ENCODE measurements around the gene USF1. TPM values are rescaled to one million over a fixed set of nuclear protein-coding genes. Genes with fewer than 3 reads are reported as not detected.

Gene USF1
- total RNA-seq, 4 donors from 2014 or later: 40.1 to 81.4 (median 74.9) TPM

GRCh38 chr1:160993544-160994193, 52.1 kb downstream of the USF1 start:
- no peak for TF ChIP-seq CTCF (IDR thresholded peaks at IDR 0.05; ENCODE audit: low read depth)

Small RNA genes lying within 50 kb of the gene (small RNA-seq; reads per million reads assigned to genes)
- not detected for gene AL591806.2

Other genes starting within 250 kb of the USF1 start
- 1 to 10 TPM in 2 of 4 donors, under 1 TPM in 1, not detected in 1; 0.22 to 5.1 (median 3.8) TPM for gene LY9, start 249.8 kb downstream of the USF1 start, total RNA-seq
- 1 to 10 TPM in 1 of 4 donors, under 1 TPM in 1, not detected in 2; 0.88 to 3.2 TPM for gene CD244, start 183.1 kb downstream of the USF1 start, total RNA-seq
- gene ITLN1, start 160.8 kb downstream of the USF1 start, total RNA-seq: 100 to 1,000 TPM in 1 of 4 donors, not detected in 3; 145 TPM
- gene ITLN2, start 91.2 kb downstream of the USF1 start, total RNA-seq: not detected
- gene F11R, start 24.8 kb downstream of the USF1 start, total RNA-seq: 100 to 1,000 TPM in 1 of 4 donors, 10 to 100 TPM in 3; 38.6 to 133 (median 51.5) TPM
- gene TSTD1, start 7.0 kb downstream of the USF1 start, total RNA-seq: 10 to 100 TPM in 3 of 4 donors, 1 to 10 TPM in 1; 8.6 to 65.4 (median 43.8) TPM
- gene ARHGAP30, start 23.9 kb upstream of the USF1 start, total RNA-seq: 10 to 100 TPM in 3 of 4 donors, 1 to 10 TPM in 1; 6.0 to 46.9 (median 17.6) TPM
- 1 to 10 TPM in 1 of 4 donors, under 1 TPM in 1, not detected in 2; 0.22 to 2.4 TPM for gene NECTIN4, start 43.6 kb upstream of the USF1 start, total RNA-seq
- gene KLHDC9, start 52.4 kb upstream of the USF1 start, total RNA-seq: 1 to 10 TPM in 2 of 4 donors, under 1 TPM in 1, not detected in 1; 0.68 to 4.8 (median 1.7) TPM
- 10 to 100 TPM; 35.0 to 57.1 (median 42.5) TPM for gene PFDN2, start 72.1 kb upstream of the USF1 start, total RNA-seq
- gene NIT1, start 72.1 kb upstream of the USF1 start, total RNA-seq: 10 to 100 TPM; 20.4 to 41.1 (median 35.3) TPM
- 10 to 100 TPM; 25.2 to 36.8 (median 36.4) TPM for gene DEDD, start 86.7 kb upstream of the USF1 start, total RNA-seq
- 100 to 1,000 TPM in 1 of 4 donors, 10 to 100 TPM in 3; 41.8 to 109 (median 65.4) TPM for gene UFC1, start 108.0 kb upstream of the USF1 start, total RNA-seq
- 10 to 100 TPM in 2 of 4 donors, 1 to 10 TPM in 2; 8.8 to 19.6 (median 11.0) TPM for gene USP21, start 113.5 kb upstream of the USF1 start, total RNA-seq
- 10 to 100 TPM in 3 of 4 donors, 1 to 10 TPM in 1; 7.7 to 28.4 (median 17.8) TPM for gene PPOX, start 120.4 kb upstream of the USF1 start, total RNA-seq
- 10 to 100 TPM; 11.7 to 25.3 (median 19.8) TPM for gene B4GALT3, start 131.5 kb upstream of the USF1 start, total RNA-seq
- gene ADAMTS4, start 153.1 kb upstream of the USF1 start, total RNA-seq: 10 to 100 TPM; 16.8 to 79.3 (median 33.9) TPM
- 100 to 1,000 TPM in 2 of 4 donors, 10 to 100 TPM in 2; 74.7 to 125 (median 106) TPM for gene NDUFS2, start 156.4 kb upstream of the USF1 start, total RNA-seq
- 100 to 1,000 TPM in 3 of 4 donors, 10 to 100 TPM in 1; 39.6 to 510 (median 152) TPM for gene FCER1G, start 169.3 kb upstream of the USF1 start, total RNA-seq
- gene APOA2, start 177.7 kb upstream of the USF1 start, total RNA-seq: not detected
- gene TOMM40L, start 180.1 kb upstream of the USF1 start, total RNA-seq: 10 to 100 TPM in 2 of 4 donors, 1 to 10 TPM in 2; 7.5 to 10.6 (median 9.9) TPM
- not detected for gene NR1I3, start 192.2 kb upstream of the USF1 start, total RNA-seq
- gene PCP4L1, start 212.8 kb upstream of the USF1 start, total RNA-seq: not detected